Measurements from ENCODE around the gene MFSD2B. TPM values are rescaled to one million over a fixed set of nuclear protein-coding genes. Genes with fewer than 3 reads are reported as not detected.
A peak's percentile ranks its signal among the peaks of the same experiment; 100 is the strongest.

The MFSD2B gene
- total RNA-seq, 1 experiment from 2014 or later, result 0.42 TPM

DNA sequence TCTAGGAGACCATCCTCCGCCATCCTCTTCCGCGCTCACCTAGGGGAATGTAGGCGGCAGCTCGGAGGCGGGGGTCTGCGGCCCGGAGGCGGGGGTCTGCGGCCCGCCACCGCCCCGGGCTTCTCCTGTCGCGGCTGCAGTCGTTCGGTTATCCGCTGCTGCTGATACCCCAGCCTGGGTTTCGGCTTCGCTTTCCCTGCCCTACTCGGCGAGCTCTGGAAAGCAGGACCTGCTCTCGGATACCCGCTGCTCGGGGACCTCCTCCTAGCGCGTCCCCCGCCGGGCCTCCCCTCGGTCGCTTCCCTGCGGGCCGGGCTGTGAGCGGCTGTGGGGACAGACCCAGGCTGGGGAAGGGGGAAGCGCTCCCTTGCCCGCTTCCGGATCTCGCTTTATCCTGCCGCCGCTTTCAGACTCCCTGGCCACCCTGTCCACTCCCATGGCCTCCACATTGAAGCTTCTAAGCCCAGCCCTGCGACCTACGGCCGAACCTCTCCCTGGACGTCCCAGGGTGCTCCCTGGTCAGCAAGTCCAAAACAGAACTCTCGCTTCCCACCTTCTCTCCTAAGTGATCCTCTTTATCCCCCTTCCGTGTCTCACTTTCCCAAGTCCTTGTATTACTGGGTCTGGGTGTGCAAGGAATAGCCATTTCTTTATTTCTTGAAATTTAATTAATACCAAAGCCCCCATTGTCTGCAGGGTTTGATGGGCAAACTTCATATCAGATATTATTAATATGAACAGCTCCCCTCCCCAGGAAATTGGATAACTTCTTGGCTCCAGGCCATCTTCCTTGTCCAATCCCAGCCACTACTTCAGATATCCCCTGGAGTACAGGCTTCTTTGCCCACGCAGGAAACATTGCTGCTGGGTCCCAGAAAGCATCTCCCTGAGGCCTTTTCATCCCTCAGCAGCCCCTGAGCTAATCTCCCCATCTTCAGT is 40.4 kb downstream of the MFSD2B start (continued):
- TF ChIP-seq, protein P1, sequence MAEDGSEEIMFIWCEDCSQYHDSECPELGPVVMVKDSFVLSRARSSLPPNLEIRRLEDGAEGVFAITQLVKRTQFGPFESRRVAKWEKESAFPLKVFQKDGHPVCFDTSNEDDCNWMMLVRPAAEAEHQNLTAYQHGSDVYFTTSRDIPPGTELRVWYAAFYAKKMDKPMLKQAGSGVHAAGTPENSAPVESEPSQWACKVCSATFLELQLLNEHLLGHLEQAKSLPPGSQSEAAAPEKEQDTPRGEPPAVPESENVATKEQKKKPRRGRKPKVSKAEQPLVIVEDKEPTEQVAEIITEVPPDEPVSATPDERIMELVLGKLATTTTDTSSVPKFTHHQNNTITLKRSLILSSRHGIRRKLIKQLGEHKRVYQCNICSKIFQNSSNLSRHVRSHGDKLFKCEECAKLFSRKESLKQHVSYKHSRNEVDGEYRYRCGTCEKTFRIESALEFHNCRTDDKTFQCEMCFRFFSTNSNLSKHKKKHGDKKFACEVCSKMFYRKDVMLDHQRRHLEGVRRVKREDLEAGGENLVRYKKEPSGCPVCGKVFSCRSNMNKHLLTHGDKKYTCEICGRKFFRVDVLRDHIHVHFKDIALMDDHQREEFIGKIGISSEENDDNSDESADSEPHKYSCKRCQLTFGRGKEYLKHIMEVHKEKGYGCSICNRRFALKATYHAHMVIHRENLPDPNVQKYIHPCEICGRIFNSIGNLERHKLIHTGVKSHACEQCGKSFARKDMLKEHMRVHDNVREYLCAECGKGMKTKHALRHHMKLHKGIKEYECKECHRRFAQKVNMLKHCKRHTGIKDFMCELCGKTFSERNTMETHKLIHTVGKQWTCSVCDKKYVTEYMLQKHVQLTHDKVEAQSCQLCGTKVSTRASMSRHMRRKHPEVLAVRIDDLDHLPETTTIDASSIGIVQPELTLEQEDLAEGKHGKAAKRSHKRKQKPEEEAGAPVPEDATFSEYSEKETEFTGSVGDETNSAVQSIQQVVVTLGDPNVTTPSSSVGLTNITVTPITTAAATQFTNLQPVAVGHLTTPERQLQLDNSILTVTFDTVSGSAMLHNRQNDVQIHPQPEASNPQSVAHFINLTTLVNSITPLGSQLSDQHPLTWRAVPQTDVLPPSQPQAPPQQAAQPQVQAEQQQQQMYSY (CRISPR knock-in tag; IDR thresholded peaks at IDR 0.05), result peak; percentile 43; the same call in 1 of the 2 replicates
- TF ChIP-seq NFE2L1 (CRISPR knock-in tag; IDR thresholded peaks at IDR 0.05) (no peak), STAT6 (CRISPR knock-in tag; conservative IDR thresholded peaks at IDR 0.05; ENCODE audit: low read depth) (no peak), GABPB1 (CRISPR knock-in tag; IDR thresholded peaks at IDR 0.05) (no peak), ZNF423 (CRISPR knock-in tag; IDR thresholded peaks at IDR 0.05) (peak; percentile 81), ATF3 (CRISPR knock-in tag; conservative IDR thresholded peaks at IDR 0.05) (no peak), MYBL2 (CRISPR knock-in tag; IDR thresholded peaks at IDR 0.05) (no peak), ETV6 (CRISPR knock-in tag; IDR thresholded peaks at IDR 0.05) (no peak), CREM (CRISPR knock-in tag; IDR thresholded peaks at IDR 0.05) (no peak), CTCF (IDR thresholded peaks at IDR 0.05) (no peak), KAT7 (CRISPR knock-in tag; IDR thresholded peaks at IDR 0.05; ENCODE audit: borderline replicate concordance) (no peak)
- TF ChIP-seq, protein P2, sequence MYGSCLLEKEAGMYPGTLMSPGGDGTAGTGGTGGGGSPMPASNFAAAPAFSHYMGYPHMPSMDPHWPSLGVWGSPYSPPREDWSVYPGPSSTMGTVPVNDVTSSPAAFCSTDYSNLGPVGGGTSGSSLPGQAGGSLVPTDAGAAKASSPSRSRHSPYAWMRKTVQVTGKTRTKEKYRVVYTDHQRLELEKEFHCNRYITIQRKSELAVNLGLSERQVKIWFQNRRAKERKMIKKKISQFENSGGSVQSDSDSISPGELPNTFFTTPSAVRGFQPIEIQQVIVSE (CRISPR knock-in tag; IDR thresholded peaks at IDR 0.05; ENCODE audit: borderline replicate concordance), result no peak
- TF ChIP-seq, protein P3, sequence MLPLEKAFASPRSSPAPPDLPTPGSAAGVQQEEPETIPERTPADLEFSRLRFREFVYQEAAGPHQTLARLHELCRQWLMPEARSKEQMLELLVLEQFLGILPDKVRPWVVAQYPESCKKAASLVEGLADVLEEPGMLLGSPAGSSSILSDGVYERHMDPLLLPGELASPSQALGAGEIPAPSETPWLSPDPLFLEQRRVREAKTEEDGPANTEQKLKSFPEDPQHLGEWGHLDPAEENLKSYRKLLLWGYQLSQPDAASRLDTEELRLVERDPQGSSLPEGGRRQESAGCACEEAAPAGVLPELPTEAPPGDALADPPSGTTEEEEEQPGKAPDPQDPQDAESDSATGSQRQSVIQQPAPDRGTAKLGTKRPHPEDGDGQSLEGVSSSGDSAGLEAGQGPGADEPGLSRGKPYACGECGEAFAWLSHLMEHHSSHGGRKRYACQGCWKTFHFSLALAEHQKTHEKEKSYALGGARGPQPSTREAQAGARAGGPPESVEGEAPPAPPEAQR (CRISPR knock-in tag; IDR thresholded peaks at IDR 0.05), result no peak
- TF ChIP-seq, protein P4, sequence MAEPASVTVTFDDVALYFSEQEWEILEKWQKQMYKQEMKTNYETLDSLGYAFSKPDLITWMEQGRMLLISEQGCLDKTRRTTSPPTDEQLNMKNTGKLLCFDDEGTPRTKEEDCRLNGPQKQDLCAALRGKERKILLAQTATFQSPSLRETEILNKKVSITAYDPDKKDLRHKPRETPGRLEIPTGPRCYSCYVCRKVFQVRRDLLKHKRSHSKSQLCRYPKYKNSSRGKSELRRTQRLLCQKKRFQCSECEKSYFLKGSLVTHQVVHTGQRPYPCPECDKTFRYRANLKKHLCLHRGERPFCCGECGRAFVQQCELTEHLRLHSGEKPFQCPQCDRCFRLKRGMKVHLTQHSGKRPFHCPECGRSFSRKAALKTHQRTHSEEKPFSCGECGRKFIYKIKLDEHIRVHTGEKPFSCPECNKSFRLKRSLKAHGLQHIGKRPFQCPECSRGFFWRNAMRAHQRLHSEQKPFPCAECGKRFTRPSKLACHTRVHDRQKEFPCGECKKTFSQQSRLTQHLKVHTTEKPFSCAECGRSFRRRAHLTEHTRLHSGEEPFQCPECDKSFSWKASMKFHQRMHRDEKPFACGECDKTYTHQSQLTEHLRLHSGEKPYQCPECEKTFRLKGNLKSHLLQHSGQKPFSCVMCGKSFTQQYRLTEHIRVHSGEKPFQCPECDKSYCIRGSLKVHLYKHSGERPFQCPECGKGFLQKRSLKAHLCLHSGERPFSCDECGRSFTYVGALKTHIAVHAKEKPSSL (CRISPR knock-in tag; conservative IDR thresholded peaks at IDR 0.05), result no peak

All from WTC11 (cell line).